HAP-1 (cell line): ENCODE data around the gene TLE4.

Experiments used
- DNase-seq, 2 experiments: peaks; one replicate each; pipeline ENCODE4 v3.0.0-alpha.2; 2016 to 2020; ENCODE audit warnings: low spot score in 2 of 2
- H3K27me3 ChIP-seq: fragments of 250-450 bp; sonication (Bioruptor Pico); 2 replicates; pipeline ENCODE4 v1.5.1; 2020; ENCODE audit warnings: low read depth, mild to moderate bottlenecking, moderate library complexity
- H3K36me3 ChIP-seq: fragments of 250-450 bp; sonication (Bioruptor Pico); replicated peaks from 2 replicates; pipeline ENCODE4 v1.5.1; 2020; ENCODE audit warnings: mild to moderate bottlenecking
- H3K4me1 ChIP-seq: fragments of 250-450 bp; sonication (Bioruptor Pico); 2 replicates; pipeline ENCODE4 v1.5.1; 2020; ENCODE audit warnings: mild to moderate bottlenecking
- H3K4me3 ChIP-seq: fragments of 250-450 bp; sonication (Bioruptor Pico); 2 replicates; pipeline ENCODE4 v1.5.1; 2020; ENCODE audit warnings: mild to moderate bottlenecking, moderate library complexity
- H3K9me3 ChIP-seq: fragments of 250-450 bp; sonication (Bioruptor Pico); 2 replicates; pipeline ENCODE4 v1.5.1; 2020; ENCODE audit warnings: mild to moderate bottlenecking, moderate library complexity
- in situ Hi-C: fragments of 300-500 bp; cut with MboI; formaldehyde crosslinking; loops from 3 replicates; pipeline ENCODE4 v1.14.3; 2020; ENCODE audit warnings: low sequenced_read_pairs, inconsistent platforms, mixed read lengths

Gene TLE4

DNA sequence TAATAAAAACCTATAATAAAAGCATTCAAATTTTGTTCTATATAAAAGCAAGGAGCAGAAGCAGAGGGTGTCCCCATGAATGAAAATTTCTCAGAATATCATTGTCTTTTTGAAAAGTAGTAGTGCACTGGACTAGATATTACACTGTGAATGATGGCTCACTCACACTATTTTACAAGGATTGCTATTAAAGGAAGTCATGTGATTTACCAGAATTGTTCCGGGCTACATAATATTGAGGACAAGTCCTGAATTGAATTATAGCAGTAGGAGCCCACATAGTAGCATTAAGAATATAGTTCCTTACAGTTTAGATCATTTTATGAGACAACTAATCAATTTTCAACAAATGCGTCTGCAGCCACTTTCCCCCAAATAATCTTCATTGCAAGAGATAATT is 7.7 kb upstream of the TLE4 start:
- in situ Hi-C loops: no loop called here
- no peaks in the 10 kb centered on the region for H3K36me3 ChIP-seq

DNA sequence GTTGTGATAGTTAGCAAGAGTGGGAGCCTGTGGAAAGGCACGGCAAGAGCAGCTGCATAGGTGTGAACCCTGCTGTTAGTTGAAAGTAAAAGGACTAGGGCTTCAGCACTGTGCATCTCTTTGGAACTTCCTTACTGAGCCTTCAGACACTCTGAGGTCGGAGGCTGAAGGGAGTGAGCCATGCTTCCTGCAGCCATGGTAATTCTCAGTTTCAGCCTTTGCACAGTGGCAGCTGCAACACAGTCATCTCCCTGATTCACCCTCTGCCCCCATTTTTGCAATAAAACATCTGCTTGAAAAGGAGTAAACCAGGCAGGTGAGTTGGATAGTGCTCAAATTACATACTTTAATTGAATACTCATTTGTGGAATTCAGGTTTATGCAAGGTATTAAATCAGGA is 6.5 kb upstream of the TLE4 start:
- Histone ChIP-seq H3K27me3 (peaks cover 32% of the 10 kb centered on the region; the same call in 1 of the 2 replicates), H3K4me1 (no peaks in the 10 kb centered on the region), H3K4me3 (no peak overlapping the region), H3K36me3 (no peaks in the 10 kb centered on the region), H3K9me3 (no peaks in the 10 kb centered on the region)
- in situ Hi-C loops: no loop called here
- no peak for DNase-seq

More for the DNA sequence above, 7.7 kb upstream of the TLE4 start:
- no peak overlapping the region for H3K4me3 ChIP-seq
- no peaks in the 10 kb centered on the region for H3K4me1 ChIP-seq
- H3K9me3 ChIP-seq: no peaks in the 10 kb centered on the region
- H3K27me3 ChIP-seq: peaks cover 43% of the 10 kb centered on the region
- no peak for DNase-seq

GRCh38 chr9:79567671-79568098 is 4.1 kb upstream of the TLE4 start:
- Histone ChIP-seq H3K27me3 (peaks cover 19% of the 10 kb centered on the region; the same call in 1 of the 2 replicates), H3K9me3 (no peaks in the 10 kb centered on the region), H3K4me1 (no peaks in the 10 kb centered on the region), H3K4me3 (no peak overlapping the region), H3K36me3 (no peaks in the 10 kb centered on the region)
- DNase-seq: no peak
- in situ Hi-C loops: no loop called here

GRCh38 chr9:79568337-79569101 is 3.2 kb upstream of the TLE4 start:
- no peaks in the 10 kb centered on the region for H3K36me3 ChIP-seq
- H3K27me3 ChIP-seq: peaks cover 19% of the 10 kb centered on the region; the same call in 1 of the 2 replicates
- H3K4me3 ChIP-seq: no peak overlapping the region
- no peak for DNase-seq
- no peaks in the 10 kb centered on the region for H3K4me1 ChIP-seq
- in situ Hi-C loops: no loop called here
- H3K9me3 ChIP-seq: no peaks in the 10 kb centered on the region

DNA sequence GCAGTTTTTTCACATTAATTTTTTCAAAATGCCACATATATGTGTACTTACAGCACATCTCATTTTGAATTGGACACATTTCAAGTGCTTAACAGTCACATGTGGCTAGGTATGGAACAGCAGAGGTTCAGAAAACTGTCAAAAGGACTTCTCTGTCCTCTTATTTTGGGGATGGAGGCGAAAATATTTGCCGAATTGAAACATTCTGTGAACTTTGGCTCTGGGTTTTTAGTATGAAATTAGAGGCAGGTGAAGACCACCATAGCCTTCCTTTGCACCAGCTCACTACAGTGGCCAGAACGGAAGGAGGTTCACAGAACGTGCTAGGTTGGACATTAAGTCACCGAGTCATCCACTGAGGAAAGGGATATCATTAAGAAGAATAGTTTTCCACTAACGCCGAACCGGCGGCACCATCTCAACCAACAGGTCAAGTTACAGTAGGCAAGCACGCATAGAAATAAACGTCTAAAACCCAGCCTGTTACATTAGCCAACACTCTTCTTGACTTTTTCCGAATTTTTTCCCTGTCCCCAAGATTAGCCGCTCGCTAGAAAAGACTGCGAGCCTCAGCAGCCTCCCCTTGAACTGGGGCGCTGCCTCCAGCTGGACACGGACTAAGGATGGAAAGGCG is 1.8 kb upstream of the TLE4 start:
- Histone ChIP-seq H3K9me3 (no peaks in the 10 kb centered on the region), H3K36me3 (no peaks in the 10 kb centered on the region), H3K4me3 (no peak overlapping the region; the same call in 1 of the 2 replicates), H3K27me3 (peaks cover 10% of the 10 kb centered on the region; the same call in 1 of the 2 replicates), H3K4me1 (no peaks in the 10 kb centered on the region)
- in situ Hi-C loops: no loop called here
- DNase-seq: no peak

GRCh38 chr9:79570448-79571308 is 1.1 kb upstream of the TLE4 start:
- peak in 1 of 2 experiments; percentile 25 for DNase-seq
- Histone ChIP-seq H3K9me3 (no peaks in the 10 kb centered on the region), H3K4me1 (no peaks in the 10 kb centered on the region), H3K27me3 (peaks cover 4% of the 10 kb centered on the region; the same call in 1 of the 2 replicates), H3K36me3 (no peaks in the 10 kb centered on the region), H3K4me3 (peak overlapping the region; percentile 56)
- in situ Hi-C loops: no loop called here

GRCh38 chr9:79572032-79572607 is 355 bp downstream of the TLE4 start:
- no peaks in the 10 kb centered on the region for H3K4me1 ChIP-seq
- no peaks in the 10 kb centered on the region for H3K27me3 ChIP-seq
- DNase-seq: peak in 1 of 2 experiments; percentile 20
- no peaks in the 10 kb centered on the region for H3K9me3 ChIP-seq
- no peaks in the 10 kb centered on the region for H3K36me3 ChIP-seq
- in situ Hi-C loops: no loop called here
- peak overlapping the region; percentile 49 for H3K4me3 ChIP-seq

GRCh38 chr9:79572608-79573411 is 1.0 kb downstream of the TLE4 start:
- peak overlapping the region; percentile 56 for H3K4me3 ChIP-seq
- in situ Hi-C loops: no loop called here

GRCh38 chr9:79573412-79573923 is 1.7 kb downstream of the TLE4 start:
- no peaks in the 10 kb centered on the region for H3K36me3 ChIP-seq
- DNase-seq: peak in 1 of 2 experiments; percentile 31
- no peaks in the 10 kb centered on the region for H3K9me3 ChIP-seq
- peak overlapping the region; percentile 56 for H3K4me3 ChIP-seq
- no peaks in the 10 kb centered on the region for H3K4me1 ChIP-seq
- no peaks in the 10 kb centered on the region for H3K27me3 ChIP-seq
- in situ Hi-C loops: no loop called here

More at GRCh38 chr9:79572608-79573411, 1.0 kb downstream of the TLE4 start:
- DNase-seq: peak; percentile 33 to 57
- Histone ChIP-seq H3K9me3 (no peaks in the 10 kb centered on the region), H3K27me3 (no peaks in the 10 kb centered on the region), H3K4me1 (no peaks in the 10 kb centered on the region), H3K36me3 (no peaks in the 10 kb centered on the region)

DNA sequence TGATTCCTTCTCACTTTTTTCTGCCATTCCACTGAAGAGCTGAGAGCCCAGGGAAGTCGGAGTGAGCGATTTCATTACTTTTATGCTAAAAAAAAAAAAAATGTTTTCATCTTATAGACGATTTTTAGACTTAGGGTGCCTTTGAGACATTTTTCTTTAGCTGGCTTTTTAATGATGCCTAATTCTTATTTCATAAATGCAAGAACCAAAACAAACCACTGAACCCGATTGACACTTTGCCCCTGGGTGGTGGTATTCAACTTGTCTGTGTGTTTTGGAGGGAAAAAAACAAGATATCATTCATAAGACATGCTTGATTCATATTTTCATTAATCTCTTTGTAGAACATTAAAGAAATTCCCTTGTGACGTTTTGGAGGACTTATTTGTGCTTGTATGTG is 2.4 kb downstream of the TLE4 start:
- no peaks in the 10 kb centered on the region for H3K27me3 ChIP-seq
- in situ Hi-C loops: no loop called here
- no peaks in the 10 kb centered on the region for H3K4me1 ChIP-seq
- H3K4me3 ChIP-seq: no peak overlapping the region; the same call in 1 of the 2 replicates
- DNase-seq: no peak
- no peaks in the 10 kb centered on the region for H3K36me3 ChIP-seq
- H3K9me3 ChIP-seq: no peaks in the 10 kb centered on the region

DNA sequence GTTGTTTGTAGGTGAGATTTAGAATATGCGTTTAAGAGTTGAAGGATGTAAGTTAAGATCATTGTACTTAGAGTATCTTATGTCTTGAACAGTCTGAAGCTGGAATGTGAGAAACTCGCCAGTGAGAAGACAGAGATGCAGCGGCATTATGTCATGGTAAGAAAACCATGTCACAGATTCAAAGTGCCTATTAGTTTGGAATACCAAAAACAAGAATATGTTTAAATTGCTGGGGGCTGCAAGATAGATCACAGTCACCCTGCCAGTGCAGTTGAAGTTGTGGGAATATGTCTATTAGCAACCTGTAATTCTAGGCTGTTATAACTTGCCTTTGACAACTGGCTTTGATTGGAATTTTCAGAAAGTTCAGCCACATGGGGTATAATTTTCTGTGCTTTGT is 3.0 kb downstream of the TLE4 start:
- Histone ChIP-seq H3K36me3 (no peaks in the 10 kb centered on the region), H3K4me1 (no peaks in the 10 kb centered on the region), H3K4me3 (no peak overlapping the region), H3K9me3 (no peaks in the 10 kb centered on the region), H3K27me3 (no peaks in the 10 kb centered on the region)
- DNase-seq: no peak
- in situ Hi-C loops: no loop called here

DNA sequence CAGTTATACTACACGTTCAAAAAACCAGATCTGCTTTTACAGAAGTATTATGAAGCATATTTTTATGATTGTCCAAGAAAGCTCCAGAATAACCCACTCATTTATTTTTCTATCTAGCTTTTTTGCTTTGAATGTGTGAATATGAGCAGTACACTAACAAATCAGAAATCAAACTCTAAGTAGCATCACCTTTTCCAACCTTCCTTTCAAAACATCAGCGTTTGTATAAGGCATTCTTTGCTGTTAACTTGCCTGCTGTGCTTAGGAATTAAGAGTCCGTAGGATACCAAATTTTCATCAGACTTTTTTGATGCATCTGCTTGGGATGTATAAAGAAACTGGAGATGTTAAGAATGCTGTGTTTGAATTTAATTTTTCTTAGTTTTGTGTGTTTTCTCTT is 3.8 kb downstream of the TLE4 start:
- H3K4me3 ChIP-seq: no peak overlapping the region
- H3K4me1 ChIP-seq: no peaks in the 10 kb centered on the region
- no peak for DNase-seq
- H3K9me3 ChIP-seq: no peaks in the 10 kb centered on the region
- H3K27me3 ChIP-seq: no peaks in the 10 kb centered on the region
- in situ Hi-C loops: no loop called here
- H3K36me3 ChIP-seq: no peaks in the 10 kb centered on the region
